Fibroblast of villous mesenchyme (primary cell): ENCODE results near the gene MPV17L2. TPM values are rescaled to one million over a fixed set of nuclear protein-coding genes. Genes with fewer than 3 reads are reported as not detected.

ENCODE experiments used
- DNase-seq: peaks from one replicate; pipeline ENCODE4 v3.0.0-alpha.2; 2010; ENCODE audit warnings: low read depth
- H3K4me3 ChIP-seq: 2 replicates; pipeline ENCODE4 v1.5.1; 2011; ENCODE audit warnings: low read depth, mild to moderate bottlenecking, low read length
- total RNA-seq: library from RNA; depleted of rRNA; stranded (reverse); fragments of >200 nt; gene quantifications from 2 replicates; pipeline ENCODE4 v1.2.3, GENCODE V29; 2012
- TF ChIP-seq, protein P1 (sequence below): IDR thresholded peaks from 2 replicates; pipeline ENCODE4 v1.5.1; 2012; ENCODE audit warnings: low read depth, mild to moderate bottlenecking, low read length; ENCODE audit not compliant: insufficient read depth

MPV17L2 gene
- total RNA-seq, 1 donor = 10.8 TPM

- no peak overlapping the region for H3K4me3 ChIP-seq
- TF ChIP-seq, protein P1, sequence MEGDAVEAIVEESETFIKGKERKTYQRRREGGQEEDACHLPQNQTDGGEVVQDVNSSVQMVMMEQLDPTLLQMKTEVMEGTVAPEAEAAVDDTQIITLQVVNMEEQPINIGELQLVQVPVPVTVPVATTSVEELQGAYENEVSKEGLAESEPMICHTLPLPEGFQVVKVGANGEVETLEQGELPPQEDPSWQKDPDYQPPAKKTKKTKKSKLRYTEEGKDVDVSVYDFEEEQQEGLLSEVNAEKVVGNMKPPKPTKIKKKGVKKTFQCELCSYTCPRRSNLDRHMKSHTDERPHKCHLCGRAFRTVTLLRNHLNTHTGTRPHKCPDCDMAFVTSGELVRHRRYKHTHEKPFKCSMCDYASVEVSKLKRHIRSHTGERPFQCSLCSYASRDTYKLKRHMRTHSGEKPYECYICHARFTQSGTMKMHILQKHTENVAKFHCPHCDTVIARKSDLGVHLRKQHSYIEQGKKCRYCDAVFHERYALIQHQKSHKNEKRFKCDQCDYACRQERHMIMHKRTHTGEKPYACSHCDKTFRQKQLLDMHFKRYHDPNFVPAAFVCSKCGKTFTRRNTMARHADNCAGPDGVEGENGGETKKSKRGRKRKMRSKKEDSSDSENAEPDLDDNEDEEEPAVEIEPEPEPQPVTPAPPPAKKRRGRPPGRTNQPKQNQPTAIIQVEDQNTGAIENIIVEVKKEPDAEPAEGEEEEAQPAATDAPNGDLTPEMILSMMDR = no peak
- DNase-seq = no peak
Measured at GRCh38 chr19:18221815-18222725, 29.1 kb downstream of the MPV17L2 start.

DNA sequence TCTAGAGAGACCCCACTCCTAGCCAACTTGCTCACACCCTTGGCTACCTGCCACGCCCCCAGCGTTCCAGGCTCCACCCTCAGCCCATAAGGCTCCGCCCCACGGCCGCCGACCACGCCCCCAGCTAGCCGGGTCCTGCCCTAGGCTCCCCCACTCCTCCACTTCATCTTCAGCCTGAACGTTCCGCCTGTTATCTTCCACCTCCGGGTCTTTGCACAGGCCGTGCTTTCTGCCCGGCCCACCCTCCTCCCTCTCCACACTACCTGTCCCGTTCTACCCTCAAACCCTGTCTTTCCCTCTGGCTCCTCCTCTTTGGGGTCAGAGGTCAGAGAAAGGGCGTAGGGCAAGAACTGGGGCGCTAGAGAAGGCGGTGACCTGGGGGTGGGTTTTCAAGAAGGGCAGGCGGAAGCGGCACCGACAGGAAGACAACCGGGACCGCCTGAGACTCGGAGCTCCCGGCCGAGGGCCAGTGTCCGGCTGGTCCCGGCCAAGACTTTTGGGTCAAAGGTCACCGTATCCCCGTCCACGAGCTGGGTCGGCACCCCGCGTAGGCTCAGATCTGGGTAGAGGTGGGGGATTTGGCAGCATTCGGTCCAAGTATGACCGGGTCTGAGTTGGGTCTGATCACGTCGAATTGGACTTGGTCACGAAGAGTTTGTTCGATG lies 31.0 kb downstream of the MPV17L2 start:
- no peak for DNase-seq
- TF ChIP-seq, protein P1 = no peak
- H3K4me3 ChIP-seq = peak overlapping the region; percentile 64

- H3K4me3 ChIP-seq = peak overlapping the region; percentile 64
- TF ChIP-seq, protein P1 = no peak
Measured at GRCh38 chr19:18224525-18225354, 31.7 kb downstream of the MPV17L2 start.

GRCh38 chr19:18225355-18225701 lies 32.3 kb downstream of the MPV17L2 start:
- no peak overlapping the region for H3K4me3 ChIP-seq
- DNase-seq = no peak
- TF ChIP-seq, protein P1 = no peak

More at GRCh38 chr19:18224525-18225354, 31.7 kb downstream of the MPV17L2 start:
- peak; percentile 99 for DNase-seq

- no peak for DNase-seq
- TF ChIP-seq, protein P1 = no peak
Measured at GRCh38 chr19:18225702-18226468, 32.9 kb downstream of the MPV17L2 start, which contains the start of gene PDE4C. PDE4C (minus strand) TSS chr19:18226438; CDS start chr19:18226415, 23 bp downstream.

More at GRCh38 chr19:18225702-18226468, 32.9 kb downstream of the MPV17L2 start, which contains the start of gene PDE4C:
- no peak within 1 kb of the TSS for H3K4me3 ChIP-seq
